Keratinocyte (primary cell): ENCODE results near the gene MRPL24. TPM values are rescaled to one million over a fixed set of nuclear protein-coding genes. Genes with fewer than 3 reads are reported as not detected.
A peak's percentile ranks its signal among the peaks of the same experiment; 100 is the strongest.

ENCODE experiments used
- DNase-seq: peaks from one replicate; pipeline ENCODE4 v3.0.0-alpha.2; 2011; ENCODE audit warnings: low read depth, missing footprints, low spot score
- FAIRE-seq: peaks from 2 replicates; lab custom pipeline; 2011; peaks lifted over from hg19 to GRCh38; lab: Jason Lieb, UNC
- H2AFZ ChIP-seq: 2 replicates; pipeline ENCODE4 v1.6.0; 2012; ENCODE audit warnings: low read length, control low read depth, inconsistent platforms; ENCODE audit not compliant: control insufficient read depth
- H3K27ac ChIP-seq: 2 replicates; pipeline ENCODE4 v1.5.1; 2011; ENCODE audit warnings: low read length; ENCODE audit not compliant: control insufficient read depth, insufficient read depth
- H3K27me3 ChIP-seq: 3 replicates; pipeline ENCODE4 v1.6.0; 2011; ENCODE audit warnings: low read length; ENCODE audit not compliant: control insufficient read depth, insufficient read depth; ENCODE audit errors: extremely low read depth
- H3K36me3 ChIP-seq, 2 experiments: 2 replicates in 1 of 2; 3 replicates in 1 of 2; pipeline ENCODE4 v1.5.1; 2011; ENCODE audit warnings: low read length in 2 of 2, mild to moderate bottlenecking in 1 of 2; ENCODE audit not compliant: control insufficient read depth in 2 of 2, insufficient read depth in 2 of 2; ENCODE audit errors: extremely low read depth in 1 of 2
- H3K4me1 ChIP-seq: 3 replicates; pipeline ENCODE4 v1.5.1; 2011; ENCODE audit warnings: low read length; ENCODE audit not compliant: control insufficient read depth, insufficient read depth; ENCODE audit errors: extremely low read depth
- H3K4me2 ChIP-seq: 3 replicates; pipeline ENCODE4 v1.6.0; 2011; ENCODE audit warnings: low read depth, low read length; ENCODE audit not compliant: control insufficient read depth, insufficient read depth; ENCODE audit errors: extremely low read depth
- H3K4me3 ChIP-seq, 3 experiments: fragments of 200-600 bp in 1 of 3; sonication (generic) in 1 of 3; 2 replicates in 2 of 3; 3 replicates in 1 of 3; pipeline ENCODE4 v1.5.1; 2011 to 2016; ENCODE audit warnings: low read length in 3 of 3, mild to moderate bottlenecking in 3 of 3, control low read depth in 2 of 3, inconsistent platforms in 1 of 3, low read depth in 1 of 3, mixed read lengths in 1 of 3, mixed run types in 1 of 3, moderate library complexity in 1 of 3; ENCODE audit not compliant: control insufficient read depth in 2 of 3, insufficient read depth in 2 of 3; ENCODE audit errors: extremely low read depth in 1 of 3
- H3K79me2 ChIP-seq: 2 replicates; pipeline ENCODE4 v1.6.0; 2012; ENCODE audit warnings: low read length; ENCODE audit not compliant: control insufficient read depth, insufficient read depth
- H3K9ac ChIP-seq: 3 replicates; pipeline ENCODE4 v1.6.0; 2011; ENCODE audit warnings: low read length; ENCODE audit not compliant: control insufficient read depth, insufficient read depth; ENCODE audit errors: extremely low read depth
- H3K9me1 ChIP-seq: 3 replicates; pipeline ENCODE4 v1.6.0; 2011; ENCODE audit warnings: low read length; ENCODE audit not compliant: control insufficient read depth, insufficient read depth; ENCODE audit errors: extremely low read depth
- H3K9me3 ChIP-seq: 2 replicates; pipeline ENCODE4 v1.5.1; 2012; ENCODE audit warnings: low read depth, low read length; ENCODE audit not compliant: control insufficient read depth
- H4K20me1 ChIP-seq: 3 replicates; pipeline ENCODE4 v1.6.0; 2011; ENCODE audit warnings: low read length; ENCODE audit not compliant: control insufficient read depth, insufficient read depth; ENCODE audit errors: extremely low read depth
- CTCF ChIP-seq, 3 experiments: IDR thresholded peaks in 1 of 3; conservative IDR thresholded peaks in 1 of 3; optimal IDR thresholded peaks in 1 of 3; 2 replicates in 2 of 3; 3 replicates in 1 of 3; pipeline versions ENCODE3 to v1.5.1; 2011; ENCODE audit warnings: low read length in 3 of 3, mild to moderate bottlenecking in 3 of 3, moderate library complexity in 2 of 3, control low read depth in 1 of 3, inconsistent platforms in 1 of 3; ENCODE audit not compliant: insufficient read depth in 2 of 3; ENCODE audit errors: extremely low read depth in 1 of 3
- EZH2 ChIP-seq: IDR thresholded peaks from one replicate; pipeline ENCODE4 v1.6.1; 2012; ENCODE audit warnings: inconsistent platforms, mild to moderate bottlenecking, low read length, moderate library complexity
- dilution Hi-C: fragments of 300-500 bp; cut with MboI; formaldehyde crosslinking; loops from one replicate; pipeline ENCODE4 v1.7.0; 2020; ENCODE audit warnings: low sequenced_read_pairs; ENCODE audit not compliant: extremely low pct_ligation_motif_present
- polyA plus RNA-seq, 5 experiments: library from polyadenylated mRNA; depleted of rRNA in 3 of 5; stranded (reverse) in 3 of 5; stranded (forward) in 1 of 5; unstranded in 1 of 5; fragments of >200 nt; gene quantifications; 1 replicate in 1 of 5; 2 replicates in 3 of 5; 3 replicates in 1 of 5; pipeline versions ENCODE4 v1.2.1 to v1.2.3, GENCODE V29; 2011 to 2012; ENCODE audit warnings: missing spikeins in 2 of 5, low read depth in 1 of 5, low replicate concordance in 1 of 5

MRPL24 gene
- polyA plus RNA-seq, 1 donor (not counting 4 experiments of a cell fraction or from before 2014, with no cell fraction given): 157 TPM

DNA sequence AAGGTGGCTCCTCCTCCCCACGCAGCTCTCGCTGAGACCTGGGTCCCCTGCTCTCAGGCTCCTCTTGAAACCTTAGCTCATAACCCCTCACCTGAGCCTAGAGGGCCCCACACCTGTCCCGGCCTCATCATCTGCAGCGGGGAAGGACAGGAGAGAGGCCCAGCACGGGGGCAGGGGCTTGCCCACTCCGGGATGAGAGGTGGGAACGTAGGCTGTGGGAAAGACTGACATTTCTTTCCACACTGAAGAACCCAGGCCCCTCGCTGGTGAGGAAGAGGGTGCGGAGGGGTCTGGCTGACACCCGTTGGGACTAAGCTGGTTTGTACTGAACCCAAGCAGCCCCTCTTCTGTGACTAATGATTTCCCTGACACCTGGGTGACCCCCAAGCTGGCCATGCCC is 49.7 kb downstream of the MRPL24 start:
- H3K27me3 ChIP-seq: no peaks in the 10 kb centered on the region
- no peaks in the 10 kb centered on the region for H3K79me2 ChIP-seq
- no peaks in the 10 kb centered on the region for H4K20me1 ChIP-seq
- H3K27ac ChIP-seq: no peak overlapping the region
- H3K4me2 ChIP-seq: peak overlapping the region; percentile 15
- no peak overlapping the region for H3K9ac ChIP-seq
- H2AFZ ChIP-seq: no peak overlapping the region
- FAIRE-seq (no peak), DNase-seq (no peak)
- dilution Hi-C loops: no loop called here
- TF ChIP-seq EZH2: no peak
- no peak for TF ChIP-seq CTCF (optimal IDR thresholded peaks at IDR 0.05 in 1 of 3, IDR thresholded peaks at IDR 0.05 in 1 of 3, conservative IDR thresholded peaks at IDR 0.05 in 1 of 3; ENCODE audit: extremely low read depth in 1 of 3, insufficient read depth in 2 of 3, low read length in 3 of 3)
- no peaks in the 10 kb centered on the region for H3K9me3 ChIP-seq
- H3K4me1 ChIP-seq: peaks cover 46% of the 10 kb centered on the region
- H3K4me3 ChIP-seq: no peak overlapping the region
- H3K9me1 ChIP-seq: no peaks in the 10 kb centered on the region
- H3K36me3 ChIP-seq: no peaks in the 10 kb centered on the region

DNA sequence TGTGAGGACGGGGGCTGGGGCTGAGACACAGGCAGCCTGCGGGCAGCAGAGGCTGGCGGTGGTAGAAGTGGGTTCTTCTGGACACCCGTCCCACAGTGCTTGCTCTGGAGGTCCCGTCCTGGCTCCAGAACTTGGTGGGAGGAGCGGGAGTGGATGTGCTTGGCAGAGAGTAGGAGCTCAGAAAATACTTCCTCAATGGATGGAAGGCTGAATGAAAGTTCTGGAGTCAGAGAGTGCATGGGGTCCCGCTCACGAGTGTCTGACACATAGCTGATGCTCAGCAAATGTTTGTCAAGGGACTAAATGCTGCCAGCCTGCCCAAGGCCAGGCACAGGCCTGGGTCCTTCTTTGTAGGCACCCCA is 50.2 kb downstream of the MRPL24 start:
- no peak overlapping the region for H3K4me3 ChIP-seq
- no peak overlapping the region for H3K9ac ChIP-seq
- TF ChIP-seq CTCF (optimal IDR thresholded peaks at IDR 0.05 in 1 of 3, IDR thresholded peaks at IDR 0.05 in 1 of 3, conservative IDR thresholded peaks at IDR 0.05 in 1 of 3; ENCODE audit: extremely low read depth in 1 of 3, insufficient read depth in 2 of 3, low read length in 3 of 3): no peak
- H2AFZ ChIP-seq: no peak overlapping the region
- dilution Hi-C loops: no loop called here
- DNase-seq (no peak), FAIRE-seq (no peak)
- H3K36me3 ChIP-seq: no peaks in the 10 kb centered on the region
- no peaks in the 10 kb centered on the region for H3K79me2 ChIP-seq
- H3K27me3 ChIP-seq: no peaks in the 10 kb centered on the region
- no peaks in the 10 kb centered on the region for H3K9me3 ChIP-seq
- H3K27ac ChIP-seq: no peak overlapping the region
- H3K4me2 ChIP-seq: no peak overlapping the region
- no peaks in the 10 kb centered on the region for H3K9me1 ChIP-seq
- H4K20me1 ChIP-seq: no peaks in the 10 kb centered on the region
- H3K4me1 ChIP-seq: peaks cover 46% of the 10 kb centered on the region
